AG10803 (cell line): ENCODE data around the gene LYSMD1.
"Not testable (repeated sequence)": the region's sequence is repeated elsewhere in the genome, so short reads cannot be mapped to it uniquely, and the experiment has no call there.

Experiments used
- DNase-seq: peaks from one replicate; pipeline ENCODE4 v3.0.0; 2010; ENCODE audit warnings: low read depth
- H3K4me3 ChIP-seq: 2 replicates; pipeline ENCODE4 v1.5.1; 2011; ENCODE audit warnings: mild to moderate bottlenecking, low read length, control low read depth
- TF ChIP-seq, protein P1 (sequence below): conservative IDR thresholded peaks from 2 replicates; pipeline ENCODE4 v1.5.1; 2011; ENCODE audit warnings: mild to moderate bottlenecking, low read length, control low read depth, inconsistent platforms

Gene LYSMD1

DNA sequence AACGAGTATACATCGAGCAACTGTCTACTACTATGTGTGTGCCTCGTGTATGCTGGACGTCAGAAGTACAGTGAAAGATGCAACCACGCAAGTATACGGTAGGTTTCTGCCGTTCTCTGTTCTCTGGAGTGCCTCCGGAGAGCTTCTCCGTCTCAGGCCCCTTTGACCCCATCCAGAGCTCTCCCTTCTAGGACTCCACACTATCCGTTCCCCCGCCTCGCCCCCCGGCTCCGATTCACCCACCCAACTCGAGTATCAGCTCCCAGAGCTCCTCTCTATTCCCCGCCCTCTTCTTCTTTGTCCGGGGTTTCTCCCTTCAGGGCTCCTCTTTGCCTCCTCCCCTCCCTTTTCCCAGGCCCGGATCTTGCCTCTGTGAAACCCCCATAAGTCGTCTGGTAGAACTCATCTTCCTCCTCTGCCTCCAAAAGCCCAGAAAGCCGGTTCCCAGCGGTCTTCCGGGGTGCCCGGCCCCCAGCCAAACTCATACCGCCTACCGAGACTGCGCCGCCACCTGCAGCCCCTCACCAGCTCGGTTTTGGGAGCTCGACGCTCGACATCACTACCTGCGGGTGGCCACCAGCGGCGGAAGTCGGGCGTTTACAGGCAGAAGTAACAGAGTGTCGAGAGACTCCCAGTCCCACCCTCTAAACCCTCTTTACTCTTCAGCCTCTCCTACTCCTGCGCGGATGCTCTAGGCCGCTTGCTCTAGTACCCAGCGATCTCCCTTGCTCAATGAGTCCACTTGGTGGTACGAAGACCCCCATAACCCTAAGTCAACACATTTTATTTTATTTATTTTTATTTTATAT lies 24.1 kb upstream of the LYSMD1 start, which contains the start of gene VPS72:
Gene VPS72 (minus strand): TSS at position 561 of the 809 bp plus-strand sequence. CDS start 76 bp downstream, at position 485.
- TF ChIP-seq, protein P1, sequence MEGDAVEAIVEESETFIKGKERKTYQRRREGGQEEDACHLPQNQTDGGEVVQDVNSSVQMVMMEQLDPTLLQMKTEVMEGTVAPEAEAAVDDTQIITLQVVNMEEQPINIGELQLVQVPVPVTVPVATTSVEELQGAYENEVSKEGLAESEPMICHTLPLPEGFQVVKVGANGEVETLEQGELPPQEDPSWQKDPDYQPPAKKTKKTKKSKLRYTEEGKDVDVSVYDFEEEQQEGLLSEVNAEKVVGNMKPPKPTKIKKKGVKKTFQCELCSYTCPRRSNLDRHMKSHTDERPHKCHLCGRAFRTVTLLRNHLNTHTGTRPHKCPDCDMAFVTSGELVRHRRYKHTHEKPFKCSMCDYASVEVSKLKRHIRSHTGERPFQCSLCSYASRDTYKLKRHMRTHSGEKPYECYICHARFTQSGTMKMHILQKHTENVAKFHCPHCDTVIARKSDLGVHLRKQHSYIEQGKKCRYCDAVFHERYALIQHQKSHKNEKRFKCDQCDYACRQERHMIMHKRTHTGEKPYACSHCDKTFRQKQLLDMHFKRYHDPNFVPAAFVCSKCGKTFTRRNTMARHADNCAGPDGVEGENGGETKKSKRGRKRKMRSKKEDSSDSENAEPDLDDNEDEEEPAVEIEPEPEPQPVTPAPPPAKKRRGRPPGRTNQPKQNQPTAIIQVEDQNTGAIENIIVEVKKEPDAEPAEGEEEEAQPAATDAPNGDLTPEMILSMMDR: peak; percentile 20; the same call in 1 of the 2 replicates
- peak; percentile 89 for DNase-seq
- H3K4me3 ChIP-seq: peak within 1 kb of the TSS; percentile 87

DNA sequence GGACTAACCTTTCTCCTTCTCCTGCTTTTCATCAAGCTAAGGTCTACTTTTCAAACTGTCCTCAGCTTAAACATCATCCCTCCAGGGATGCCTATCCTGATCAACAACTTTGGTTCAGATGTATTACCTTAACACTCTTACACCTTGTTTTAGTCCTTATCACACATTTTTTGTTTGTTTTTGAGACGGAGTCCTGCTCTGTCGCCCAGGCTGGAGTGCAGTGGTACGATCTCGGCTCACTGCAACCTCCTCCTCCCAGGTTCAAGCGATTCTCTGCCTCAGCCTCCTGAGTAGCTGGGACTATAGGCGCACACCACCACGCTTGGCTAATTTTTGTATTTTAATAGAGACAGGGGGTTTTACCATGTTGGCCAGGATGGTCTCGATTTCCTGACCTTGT lies 23.0 kb upstream of the LYSMD1 start:
- not testable (repeated sequence) for DNase-seq
- peak overlapping the region; percentile 87 for H3K4me3 ChIP-seq

DNA sequence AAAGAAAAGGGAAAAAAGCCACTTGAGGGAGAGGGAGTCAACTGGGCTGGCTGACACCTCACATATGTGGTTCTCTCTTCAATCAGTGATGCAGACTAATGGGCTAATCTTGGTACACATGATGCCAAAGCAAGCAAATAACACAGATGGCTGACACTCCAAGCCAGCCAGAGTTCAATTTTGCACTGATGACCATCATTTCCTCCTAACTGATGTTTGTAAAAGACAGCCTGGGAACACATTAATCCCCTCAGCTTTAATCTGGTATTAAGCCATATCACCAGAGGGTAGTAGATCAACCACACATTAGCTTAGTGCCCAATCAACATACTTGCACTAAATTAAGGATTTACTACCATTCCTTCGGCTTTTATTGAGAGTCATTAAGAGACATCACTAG lies 21.5 kb upstream of the LYSMD1 start:
- no peak overlapping the region for H3K4me3 ChIP-seq
- no peak for DNase-seq
- TF ChIP-seq, protein P1: no peak

DNA sequence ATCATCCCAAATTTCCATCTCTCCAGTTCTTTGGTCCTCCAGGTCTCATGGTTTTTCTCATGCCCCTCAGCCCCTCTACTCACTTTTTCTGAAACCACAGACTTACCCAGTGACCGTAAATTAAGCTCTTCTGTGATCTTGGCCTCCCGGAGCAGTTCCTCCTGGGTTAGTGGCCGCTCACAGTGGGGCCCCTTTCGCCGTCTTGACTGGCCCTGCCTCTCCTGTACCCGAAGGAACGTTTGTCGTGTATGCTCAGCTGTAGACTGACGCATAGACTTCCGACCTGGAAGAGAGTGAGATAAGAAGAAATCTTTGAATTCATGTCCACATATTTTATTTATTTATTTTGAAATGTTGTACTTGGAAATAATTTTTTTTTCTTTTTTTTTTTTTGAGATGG lies 18.5 kb upstream of the LYSMD1 start:
- TF ChIP-seq, protein P1: no peak
- no peak overlapping the region for H3K4me3 ChIP-seq
- DNase-seq: no peak

DNA sequence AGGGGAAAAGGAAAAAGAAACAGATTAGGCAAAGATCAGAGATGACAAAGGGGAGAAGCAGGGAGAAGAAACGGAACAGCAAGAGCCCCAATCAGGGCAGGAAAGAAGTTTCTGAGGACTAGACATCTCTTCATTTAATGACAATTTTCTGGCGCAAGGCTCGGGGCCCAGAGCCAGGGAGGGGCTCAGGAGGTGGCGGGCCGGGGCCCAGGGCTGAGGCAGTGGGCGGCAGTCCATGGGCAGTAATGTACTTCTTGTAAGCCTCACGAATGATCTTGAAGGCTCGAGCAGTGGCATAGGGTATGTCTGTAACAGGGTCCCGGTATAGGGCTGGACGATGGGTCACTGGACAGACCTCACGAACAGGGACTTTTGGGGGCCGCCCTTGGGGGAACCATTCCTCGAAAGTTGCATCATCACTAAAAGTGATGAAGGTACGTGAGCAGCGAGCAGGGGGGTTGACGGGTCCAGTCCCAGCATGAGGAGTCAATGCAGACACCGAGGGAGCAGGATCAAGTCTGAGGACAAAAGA lies 10.9 kb upstream of the LYSMD1 start:
- H3K4me3 ChIP-seq: no peak overlapping the region
- no peak for DNase-seq
- TF ChIP-seq, protein P1: no peak

DNA sequence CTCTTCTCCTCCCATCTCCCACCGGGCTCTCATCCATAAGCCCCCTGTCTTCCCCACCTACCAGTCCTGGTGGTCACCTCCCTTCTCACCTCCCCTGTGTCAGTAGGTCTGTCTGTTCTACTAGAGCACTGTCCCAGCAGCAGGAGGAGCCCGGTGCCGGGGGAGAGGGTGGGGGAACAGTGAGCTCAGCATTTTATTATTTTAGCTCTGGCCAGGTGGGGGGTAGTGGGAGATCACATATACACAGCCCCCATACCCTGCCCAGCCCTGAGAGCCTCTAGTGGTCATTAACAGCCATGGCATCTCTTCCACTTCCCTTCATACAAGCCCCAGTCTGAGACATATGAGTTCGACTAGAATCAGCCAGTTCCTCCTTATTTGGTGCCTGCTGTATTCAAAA lies 10.2 kb upstream of the LYSMD1 start, which contains the start of gene TMOD4:
Gene TMOD4 (minus strand): TSS at position 119 of the 400 bp plus-strand sequence. CDS start 1,106 bp downstream, outside the sequence.
- no peak within 1 kb of the TSS for H3K4me3 ChIP-seq
- peak; percentile 13 for DNase-seq
- TF ChIP-seq, protein P1: peak; percentile 55

DNA sequence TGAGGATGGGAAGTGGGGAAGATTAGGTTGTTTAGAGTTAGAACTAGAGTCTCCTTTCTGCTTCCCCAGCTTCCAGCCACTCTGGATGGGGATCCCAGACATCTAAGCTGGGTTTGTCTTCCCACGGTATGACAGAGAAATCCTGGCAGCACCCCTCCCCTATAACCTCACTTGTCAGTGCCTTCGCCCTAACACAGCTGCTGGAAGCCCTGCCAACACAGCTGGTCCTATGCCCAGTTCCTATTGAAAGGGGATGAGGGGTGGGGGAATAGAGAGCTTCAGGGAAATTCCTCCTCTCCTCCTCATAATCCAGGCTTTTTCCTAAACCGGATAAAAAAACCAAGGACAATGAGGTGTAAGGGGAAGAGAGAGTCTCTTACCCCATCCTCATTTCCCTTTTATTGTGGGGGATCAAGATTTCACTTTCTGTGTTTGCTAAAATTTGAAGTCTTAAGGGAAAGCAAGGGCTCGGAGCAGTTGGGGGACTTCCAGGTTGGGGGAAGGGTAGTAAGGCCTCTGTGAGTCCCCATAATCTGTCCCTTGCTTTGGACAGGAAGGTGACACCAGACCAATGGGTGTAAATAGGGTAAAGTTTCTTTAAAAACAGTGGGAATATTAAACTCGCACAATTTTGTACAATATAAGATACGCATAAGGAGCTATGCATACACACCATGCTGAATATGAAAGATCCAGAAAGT lies 9.5 kb upstream of the LYSMD1 start:
- TF ChIP-seq, protein P1: no peak
- peak; percentile 34 for DNase-seq

More for the DNA sequence above, 9.5 kb upstream of the LYSMD1 start:
- no peak overlapping the region for H3K4me3 ChIP-seq
